SKM-1 (cell line): ENCODE measurements around the gene DNAAF3.
"Not testable (repeated sequence)": the region's sequence is repeated elsewhere in the genome, so short reads cannot be mapped to it uniquely, and the experiment has no call there.

ENCODE experiments used
- DNase-seq: peaks from one replicate; lab custom pipeline; 2025; ENCODE audit not compliant: unreplicated experiment; lab: John Stamatoyannopoulos, UW

DNAAF3 gene

GRCh38 chr19:55176076-55176475 is 9.7 kb upstream of the DNAAF3 start:
- no peak for DNase-seq

- no peak for DNase-seq
These were observed 8.9 kb upstream of the DNAAF3 start for GRCh38 chr19:55175117-55175867.

GRCh38 chr19:55174425-55175116 is 8.2 kb upstream of the DNAAF3 start:
- no peak for DNase-seq

GRCh38 chr19:55173714-55174409 is 7.4 kb upstream of the DNAAF3 start:
- DNase-seq = peak; percentile 3

GRCh38 chr19:55173186-55173713 is 6.8 kb upstream of the DNAAF3 start:
- no peak for DNase-seq

GRCh38 chr19:55172741-55173140 is 6.3 kb upstream of the DNAAF3 start:
- no peak for DNase-seq

- not testable (repeated sequence) for DNase-seq
These were observed 5.9 kb upstream of the DNAAF3 start for GRCh38 chr19:55172318-55172717.

- DNase-seq = no peak
These were observed 5.0 kb upstream of the DNAAF3 start for GRCh38 chr19:55171440-55171839.

- no peak for DNase-seq
These were observed 2.7 kb upstream of the DNAAF3 start for GRCh38 chr19:55169136-55169535.

GRCh38 chr19:55165952-55166529 is 372 bp downstream of the DNAAF3 start:
- peak; percentile 54 for DNase-seq

GRCh38 chr19:55161571-55162322 is 4.7 kb downstream of the DNAAF3 start:
- DNase-seq = no peak

- DNase-seq = no peak
These were observed 5.4 kb downstream of the DNAAF3 start for GRCh38 chr19:55160986-55161365.

- DNase-seq = peak; percentile 70
These were observed 6.1 kb downstream of the DNAAF3 start for GRCh38 chr19:55160128-55160985.

- DNase-seq = no peak
These were observed 7.3 kb downstream of the DNAAF3 start for GRCh38 chr19:55158848-55159749.

GRCh38 chr19:55158423-55158822 is 8.0 kb downstream of the DNAAF3 start:
- DNase-seq = no peak

GRCh38 chr19:55157064-55157908 is 9.1 kb downstream of the DNAAF3 start, which contains the start of gene TNNI3:
Gene TNNI3, minus strand, starts transcription at chr19:55157732. Its CDS starts 143 bp downstream, at chr19:55157589.
- no peak for DNase-seq

- no peak for DNase-seq
These were observed 10.0 kb downstream of the DNAAF3 start for GRCh38 chr19:55156202-55157063.
